ENCODE results near the gene PHB1.
"Not testable (repeated sequence)": the region's sequence is repeated elsewhere in the genome, so short reads cannot be mapped to it uniquely, and the experiment has no call there.

The PHB1 gene

DNA sequence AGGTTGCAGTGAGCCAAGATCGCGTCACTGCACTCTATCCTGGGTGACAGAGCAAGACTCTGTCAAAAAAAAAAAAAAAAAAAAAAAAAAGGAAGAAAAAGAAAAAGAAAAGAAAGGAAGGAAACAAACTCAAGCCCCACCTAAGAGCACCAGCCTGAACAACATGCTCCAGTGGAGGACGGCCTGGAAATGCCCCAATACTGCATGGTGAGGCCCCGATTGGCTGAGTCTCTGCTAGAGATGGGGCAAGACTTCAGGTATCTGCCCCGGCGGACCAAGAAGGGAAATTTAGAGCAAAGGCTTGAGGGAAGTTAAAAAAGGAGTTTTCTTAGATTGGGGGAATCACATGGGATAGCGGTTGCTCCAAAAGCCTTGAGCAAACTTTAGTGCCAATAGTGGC lies 42.3 kb downstream of the PHB1 start:
- H3K27ac ChIP-seq, result no peak overlapping the region
- no peak for TF ChIP-seq CTCF (conservative IDR thresholded peaks at IDR 0.05)

DNA sequence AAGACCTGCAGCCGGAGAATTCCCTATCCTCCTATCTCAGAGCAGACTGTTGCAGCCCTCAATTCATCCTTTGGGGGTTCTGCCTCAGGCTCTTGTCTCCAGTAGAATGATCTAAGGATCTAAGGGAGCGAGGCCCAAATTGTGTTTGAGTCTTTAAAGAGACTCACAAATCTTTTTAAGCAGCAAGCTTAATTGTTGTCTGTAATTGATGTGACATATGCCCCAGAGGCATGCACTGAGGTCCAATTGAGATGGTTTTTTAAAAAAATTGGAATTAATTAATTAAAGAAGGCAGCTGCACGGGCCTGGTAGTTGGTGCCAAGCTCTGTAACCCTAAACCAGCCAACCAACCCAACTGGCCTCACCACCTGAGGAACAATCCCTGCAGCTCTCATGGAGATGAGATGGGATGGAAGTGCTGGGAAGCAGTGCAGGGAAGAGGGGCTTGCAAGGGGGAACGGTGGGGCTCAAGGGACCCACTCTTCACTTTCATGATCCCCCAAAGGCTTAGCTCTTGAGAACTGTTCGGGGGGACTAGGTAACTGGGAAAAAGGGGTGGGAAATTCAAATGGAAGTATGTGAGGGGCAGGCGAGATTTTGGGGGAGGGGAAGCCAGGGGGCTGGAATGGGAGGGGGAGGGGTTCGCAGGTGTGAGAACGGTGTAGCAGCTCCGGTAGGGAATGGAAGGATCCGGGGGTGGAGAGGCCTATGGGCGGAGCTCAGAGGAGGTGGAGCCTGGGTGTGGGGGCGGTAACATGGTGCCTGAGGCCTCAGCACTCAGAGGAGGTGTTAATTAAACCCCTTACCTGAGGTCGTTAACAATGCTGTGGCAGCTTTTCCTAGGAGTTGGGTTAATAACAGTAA lies 43.5 kb downstream of the PHB1 start:
- peak overlapping the region; percentile 17; the same call in 1 of the 2 replicates for H3K27ac ChIP-seq
- no peak for TF ChIP-seq CTCF (conservative IDR thresholded peaks at IDR 0.05)

DNA sequence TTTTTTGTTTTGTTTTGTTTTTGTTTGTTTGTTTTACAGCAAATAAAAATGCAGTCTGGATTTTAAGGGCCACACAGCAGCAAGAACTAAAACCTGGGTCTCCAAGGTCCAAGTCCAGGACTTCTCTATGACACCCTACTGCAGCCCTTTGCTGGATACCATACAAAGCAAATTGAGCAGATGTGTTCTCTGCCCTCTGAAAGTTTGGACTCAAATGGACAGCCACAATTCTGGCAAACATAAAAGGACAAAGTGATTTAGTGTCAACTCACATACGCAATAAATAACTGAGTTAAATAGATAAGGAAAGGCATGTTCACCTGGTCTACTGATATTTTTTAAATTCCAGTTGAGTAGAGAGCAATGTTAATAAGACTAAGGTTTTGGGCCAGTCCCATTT lies 44.9 kb downstream of the PHB1 start:
- H3K27ac ChIP-seq, result peak overlapping the region; percentile 17
- no peak for TF ChIP-seq CTCF (conservative IDR thresholded peaks at IDR 0.05)

- no peak for TF ChIP-seq CTCF (conservative IDR thresholded peaks at IDR 0.05)
- H3K27ac ChIP-seq, result no peak overlapping the region; the same call in 1 of the 2 replicates
Observed at GRCh38 chr17:49369089-49369488, 45.6 kb downstream of the PHB1 start.

DNA sequence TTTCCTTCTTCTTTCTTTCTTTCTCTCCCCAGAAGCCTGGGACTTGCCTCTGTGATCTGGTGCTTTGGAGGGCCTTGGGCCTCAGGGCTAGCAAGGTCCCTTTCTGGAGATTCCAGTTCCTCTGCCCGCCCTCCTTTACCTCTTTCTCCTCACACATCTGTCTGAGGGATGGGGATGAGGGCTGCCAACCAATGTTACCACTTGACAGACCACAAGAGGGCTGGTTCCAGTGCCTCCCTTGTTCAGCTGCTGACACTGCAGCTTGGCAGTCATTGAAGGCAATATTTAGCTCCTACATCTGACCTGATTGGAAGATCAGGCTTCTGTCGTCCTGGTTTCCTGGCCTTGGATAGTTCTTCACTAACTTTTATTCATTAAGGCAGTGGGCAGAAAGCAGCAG lies 49.0 kb downstream of the PHB1 start:
- no peak overlapping the region for H3K27ac ChIP-seq
- peak; percentile 41 for TF ChIP-seq CTCF (conservative IDR thresholded peaks at IDR 0.05)

GRCh38 chr17:49365126-49365525 lies 49.6 kb downstream of the PHB1 start:
- H3K27ac ChIP-seq, result not testable (repeated sequence)

DNA sequence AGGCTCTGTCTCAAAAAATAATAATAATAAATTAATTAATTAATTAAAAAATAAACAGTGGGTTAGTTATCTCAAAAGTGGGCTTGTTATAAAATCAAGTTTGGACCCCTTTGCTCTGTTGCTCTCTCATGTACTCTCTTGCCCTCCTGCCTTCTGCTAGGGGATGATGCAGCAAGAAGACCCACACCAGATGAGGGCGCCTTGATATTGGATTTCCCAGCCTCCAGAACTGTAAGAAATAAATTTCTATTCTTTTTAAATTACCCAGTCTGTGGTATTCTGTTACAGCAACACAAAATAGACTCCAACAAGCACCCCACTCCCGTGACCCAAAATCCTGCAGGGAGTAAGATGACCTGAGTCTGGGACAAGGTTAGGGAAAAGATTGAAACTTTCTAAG lies 50.6 kb downstream of the PHB1 start:
- H3K27ac ChIP-seq, result no peak overlapping the region
- TF ChIP-seq CTCF (conservative IDR thresholded peaks at IDR 0.05), result no peak

- H3K27ac ChIP-seq, result peak overlapping the region; percentile 100
- TF ChIP-seq CTCF (conservative IDR thresholded peaks at IDR 0.05), result no peak
Observed at GRCh38 chr17:49363251-49363650, 51.4 kb downstream of the PHB1 start.
